GM12878 (cell line): ENCODE data around the gene GNPTG. TPM values are rescaled to one million over a fixed set of nuclear protein-coding genes. Genes with fewer than 3 reads are reported as not detected.

Experiments used
- HCFC1 ChIP-seq: fragments of 150-350 bp; IDR thresholded peaks from 2 replicates; pipeline ENCODE4 v1.6.1; 2014; ENCODE audit warnings: low read length
- HDAC6 ChIP-seq: fragments of 200-600 bp; sonication (generic); IDR thresholded peaks from one replicate; pipeline ENCODE4 v1.8.0; 2017; ENCODE audit warnings: antibody characterized with exemption; ENCODE audit not compliant: unreplicated experiment
- REST ChIP-seq: IDR thresholded peaks from 2 replicates; pipeline ENCODE4 v1.6.1; 2012; ENCODE audit warnings: mild to moderate bottlenecking, low read depth, low read length
- ZBTB33 ChIP-seq: fragments of 450-650 bp; IDR thresholded peaks from 2 replicates; pipeline ENCODE4 v1.6.1; 2017; ENCODE audit warnings: mild to moderate bottlenecking
- polyA plus RNA-seq, 11 experiments: library from polyadenylated mRNA; depleted of rRNA in 4 of 11; unstranded in 6 of 11; stranded (reverse) in 5 of 11; fragments of >200 nt; fragmentation: Nextera tagmentation in 4 of 11; fragmentation: Illumina TruSeq in 1 of 11; extraction: Ambion mirVana in 4 of 11; extraction: Trizol in 1 of 11; gene quantifications; 1 replicate in 1 of 11; 2 replicates in 10 of 11; pipeline versions ENCODE4 v1.2.1 to v1.2.3, GENCODE V29; 2011 to 2016; ENCODE audit warnings: inconsistent platforms in 2 of 11, missing spikeins in 2 of 11, low read depth in 1 of 11
- total RNA-seq, 4 experiments: library from RNA; depleted of rRNA in 3 of 4; stranded (reverse); fragments of >200 nt in 3 of 4; fragmentation: Illumina TruSeq in 1 of 4; extraction: Trizol in 1 of 4; gene quantifications; 2 replicates each; pipeline versions ENCODE4 v1.2.1 to v1.2.3, GENCODE V29; 2013 to 2021

Gene GNPTG
- total and polyA plus RNA-seq, 10 of the 15 experiments (the other 5 are each of a cell fraction or from before 2014, with no cell fraction given) = 0.80 to 32.6 (median 20.9) TPM

GRCh38 chr16:1372292-1372950 is 20.7 kb downstream of the GNPTG start (continued):
- TF ChIP-seq ZBTB33 (no peak), HCFC1 (no peak), REST (no peak), HDAC6 (no peak)
